SK-N-MC (cell line): ENCODE measurements around the gene PCNX2.

Experiments used
- DNase-seq: peaks from one replicate; pipeline ENCODE4 v3.0.0-alpha.2; 2011; ENCODE audit warnings: low read depth, low spot score
- H3K27ac ChIP-seq: fragments of 200-600 bp; sonication (generic); 2 replicates; pipeline ENCODE4 v1.5.1; 2016; ENCODE audit warnings: mixed run types
- H3K36me3 ChIP-seq: fragments of 200-600 bp; sonication (generic); 2 replicates; pipeline ENCODE4 v1.6.1; 2017; ENCODE audit warnings: antibody characterized with exemption, low read length, mixed read lengths; ENCODE audit not compliant: insufficient read depth
- H3K4me3 ChIP-seq: fragments of 200-600 bp; sonication (generic); 2 replicates; pipeline ENCODE4 v1.5.1; 2016
- H3K9ac ChIP-seq: fragments of 200-600 bp; sonication (generic); 2 replicates; pipeline ENCODE4 v1.8.0; 2017; ENCODE audit warnings: mixed run types, mixed read lengths; ENCODE audit not compliant: insufficient read length
- H3K9me3 ChIP-seq: fragments of 200-600 bp; sonication (generic); 2 replicates; pipeline ENCODE4 v1.6.1; 2017; ENCODE audit warnings: low read depth, mild to moderate bottlenecking, antibody characterized with exemption, low read length, moderate library complexity, mixed read lengths
- EZH2 ChIP-seq: fragments of 200-600 bp; sonication (generic); IDR thresholded peaks from one replicate; pipeline ENCODE4 v1.6.1; 2017; ENCODE audit warnings: antibody characterized with exemption
- FOXP2 ChIP-seq: optimal IDR thresholded peaks from 2 replicates; pipeline ENCODE3; 2011; ENCODE audit warnings: mild to moderate bottlenecking, moderate library complexity; ENCODE audit not compliant: insufficient read depth; ENCODE audit errors: extremely low read length, control extremely low read depth
- POLR2AphosphoS5 ChIP-seq: IDR thresholded peaks from 2 replicates; pipeline ENCODE4 v1.6.1; 2012; ENCODE audit warnings: mild to moderate bottlenecking, low read depth, low read length, borderline replicate concordance

PCNX2 gene

DNA sequence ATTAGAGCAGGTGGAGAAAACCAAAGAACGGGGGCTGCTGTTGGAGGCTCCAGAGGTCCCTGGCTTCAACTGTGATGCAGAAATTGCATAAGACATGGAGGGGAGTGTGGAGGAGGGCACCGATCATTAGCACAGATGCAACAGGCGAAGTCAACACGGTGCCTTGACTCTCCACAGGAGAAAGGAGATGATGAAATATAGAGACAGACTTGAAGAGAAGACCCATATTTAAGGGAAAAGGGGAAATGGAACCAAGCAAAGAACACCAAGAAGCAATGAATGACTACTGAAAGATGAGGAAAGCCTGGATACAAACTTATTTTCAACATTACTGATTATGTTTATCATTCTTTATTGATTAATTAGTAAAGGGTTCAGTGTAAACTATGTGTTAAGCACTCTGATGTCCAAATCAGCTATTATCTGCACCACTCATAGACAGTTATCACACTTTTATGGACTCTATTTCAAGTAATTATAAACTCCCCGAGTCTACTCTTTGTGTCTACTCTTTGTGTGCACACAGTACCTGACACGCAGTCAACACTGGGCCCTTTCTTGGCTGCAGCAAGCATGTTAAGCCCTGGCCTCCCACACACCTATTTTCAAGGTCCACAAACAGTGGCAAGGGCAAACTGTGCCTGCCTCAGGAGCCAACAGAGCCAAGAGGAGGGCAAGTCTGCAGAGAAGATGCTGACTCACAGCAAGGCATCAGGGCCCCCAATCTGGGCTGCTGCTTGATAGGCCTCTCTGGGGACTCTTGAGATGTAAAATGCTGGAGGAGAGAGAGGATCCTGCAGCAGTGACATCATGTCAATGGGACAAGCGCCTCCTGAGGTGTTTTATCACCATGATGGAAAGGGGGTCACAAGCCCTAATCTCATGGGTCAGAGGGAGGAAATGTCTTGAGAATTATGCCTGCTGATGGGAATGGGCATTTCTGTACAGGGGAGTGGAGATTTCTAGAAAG is 17.6 kb downstream of the PCNX2 start:
- Histone ChIP-seq H3K9ac (no peak overlapping the region), H3K4me3 (no peak overlapping the region), H3K27ac (no peak overlapping the region), H3K9me3 (no peaks in the 10 kb centered on the region), H3K36me3 (no peaks in the 10 kb centered on the region)
- TF ChIP-seq POLR2AphosphoS5 (no peak), FOXP2 (no peak), EZH2 (no peak)
- DNase-seq, result no peak

DNA sequence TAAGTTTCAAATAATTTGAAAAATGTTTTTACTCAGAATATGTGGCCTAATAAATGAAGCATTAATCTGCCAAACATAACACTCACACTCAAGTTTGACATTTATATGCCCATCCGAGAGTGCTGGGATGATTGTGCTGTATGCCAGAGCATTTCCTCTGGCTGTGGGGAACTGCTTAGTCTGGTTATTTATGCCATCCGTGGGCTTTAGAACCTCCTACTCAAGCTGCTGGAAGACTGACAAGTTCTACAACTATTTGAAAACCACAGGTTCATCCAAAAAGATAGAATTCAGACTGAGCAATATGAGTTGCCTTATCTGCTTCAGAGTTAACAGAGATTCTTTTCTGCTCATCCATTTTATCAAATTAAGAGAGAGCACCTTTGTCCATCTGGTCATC is 25.9 kb downstream of the PCNX2 start:
- Histone ChIP-seq H3K27ac (no peak overlapping the region), H3K36me3 (no peaks in the 10 kb centered on the region), H3K9me3 (no peaks in the 10 kb centered on the region), H3K4me3 (no peak overlapping the region), H3K9ac (no peak overlapping the region)
- no peak for DNase-seq
- TF ChIP-seq POLR2AphosphoS5, result no peak
- TF ChIP-seq FOXP2, result no peak
- no peak for TF ChIP-seq EZH2

DNA sequence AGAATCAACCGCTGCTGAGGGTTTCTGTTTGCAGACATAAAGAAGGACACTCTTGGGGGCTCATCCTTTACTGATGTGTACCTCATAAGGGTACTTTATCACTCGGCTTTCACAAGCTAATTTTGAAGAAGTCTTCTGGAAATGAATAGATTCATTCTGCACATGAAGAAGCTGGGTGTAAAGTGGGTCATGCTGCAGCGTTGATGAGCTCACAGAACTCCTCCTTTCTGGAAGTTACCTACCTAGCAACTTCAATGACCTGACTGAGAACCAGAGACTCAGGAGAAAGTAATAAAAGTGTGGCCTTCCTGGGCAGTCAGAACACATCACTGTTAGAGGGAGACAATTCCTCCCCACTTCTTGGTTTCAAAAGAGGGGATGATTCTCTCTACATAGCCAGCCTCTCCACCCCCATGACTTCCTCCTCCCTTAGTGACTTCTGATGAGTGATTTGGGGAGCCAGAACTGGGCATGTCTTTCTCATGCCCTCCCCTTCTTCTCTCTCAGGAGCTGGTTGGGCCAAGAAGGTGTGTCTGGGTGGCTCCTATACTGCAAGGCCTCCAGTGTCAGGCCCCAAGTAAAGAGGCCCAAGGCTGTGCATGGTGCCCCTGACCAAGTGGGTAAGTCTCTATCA is 27.0 kb downstream of the PCNX2 start:
- Histone ChIP-seq H3K9ac (no peak overlapping the region), H3K4me3 (no peak overlapping the region), H3K27ac (no peak overlapping the region), H3K9me3 (no peaks in the 10 kb centered on the region), H3K36me3 (no peaks in the 10 kb centered on the region)
- no peak for TF ChIP-seq FOXP2
- no peak for TF ChIP-seq EZH2
- TF ChIP-seq POLR2AphosphoS5, result no peak
- DNase-seq, result no peak

DNA sequence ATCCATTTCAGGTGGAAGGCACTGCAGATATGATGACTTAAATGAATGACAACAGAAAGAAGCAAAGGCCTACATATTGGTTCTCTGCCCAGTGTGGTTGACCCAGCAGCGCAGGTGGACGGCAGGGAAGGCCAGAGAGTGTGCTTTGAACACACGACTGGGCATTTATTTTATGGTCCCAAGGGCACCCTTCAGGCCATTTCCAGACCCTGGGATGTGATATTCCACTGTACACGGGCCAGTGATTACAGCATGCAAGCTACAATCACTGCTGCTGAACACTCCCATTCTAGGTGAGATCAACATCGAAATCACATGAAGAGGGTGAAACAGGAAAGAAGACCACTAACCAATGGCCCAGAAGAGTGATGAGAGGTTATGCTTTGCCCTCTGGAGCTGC is 33.8 kb downstream of the PCNX2 start:
- H3K27ac ChIP-seq, result no peak overlapping the region
- TF ChIP-seq FOXP2 (no peak), EZH2 (no peak), POLR2AphosphoS5 (no peak)
- no peaks in the 10 kb centered on the region for H3K36me3 ChIP-seq
- no peaks in the 10 kb centered on the region for H3K9me3 ChIP-seq
- H3K9ac ChIP-seq, result no peak overlapping the region
- DNase-seq, result no peak
- H3K4me3 ChIP-seq, result no peak overlapping the region

DNA sequence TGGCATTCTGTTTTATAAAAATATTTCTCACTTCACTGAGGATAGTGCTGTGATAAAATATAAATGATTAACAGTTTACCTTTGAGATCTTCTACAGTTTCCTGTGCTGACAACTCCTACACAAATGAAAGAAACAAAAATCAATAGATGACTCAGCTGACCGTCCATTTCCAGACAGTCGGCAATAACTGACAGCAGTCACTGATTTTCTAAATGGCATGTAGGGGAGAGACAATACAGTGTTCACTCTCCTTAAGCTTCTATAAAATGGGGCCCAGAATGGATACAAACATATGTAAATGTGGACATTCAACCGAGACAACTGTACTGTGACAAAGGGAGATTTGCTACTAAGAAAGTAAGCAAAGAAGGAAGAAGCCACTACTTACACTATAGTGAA is 34.3 kb downstream of the PCNX2 start:
- Histone ChIP-seq H3K27ac (no peak overlapping the region), H3K9ac (no peak overlapping the region), H3K9me3 (no peaks in the 10 kb centered on the region), H3K4me3 (no peak overlapping the region), H3K36me3 (no peaks in the 10 kb centered on the region)
- DNase-seq, result no peak
- TF ChIP-seq EZH2 (no peak), FOXP2 (no peak), POLR2AphosphoS5 (no peak)

DNA sequence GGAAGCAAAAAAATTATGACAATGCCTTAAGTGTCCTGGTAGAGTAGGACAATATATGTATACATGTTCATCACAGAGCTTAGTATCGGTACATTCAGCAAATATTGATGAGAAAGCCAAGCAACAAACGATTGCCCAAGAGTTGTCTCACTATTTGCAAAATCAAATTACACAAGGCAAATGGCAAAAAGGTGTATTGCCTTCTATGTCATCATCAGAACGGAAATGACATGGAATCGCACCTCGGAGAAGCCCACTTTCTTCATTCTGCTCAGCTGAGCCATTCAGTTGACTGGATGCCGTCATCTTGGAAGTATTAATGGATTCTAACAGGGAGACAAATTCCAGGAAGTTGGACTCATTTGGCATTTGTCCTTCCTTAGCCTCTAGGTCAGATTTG is 37.7 kb downstream of the PCNX2 start:
- no peaks in the 10 kb centered on the region for H3K9me3 ChIP-seq
- H3K4me3 ChIP-seq, result no peak overlapping the region
- no peak for DNase-seq
- H3K36me3 ChIP-seq, result no peaks in the 10 kb centered on the region
- no peak for TF ChIP-seq EZH2
- TF ChIP-seq FOXP2, result no peak
- TF ChIP-seq POLR2AphosphoS5, result no peak
- H3K27ac ChIP-seq, result no peak overlapping the region
- H3K9ac ChIP-seq, result no peak overlapping the region

DNA sequence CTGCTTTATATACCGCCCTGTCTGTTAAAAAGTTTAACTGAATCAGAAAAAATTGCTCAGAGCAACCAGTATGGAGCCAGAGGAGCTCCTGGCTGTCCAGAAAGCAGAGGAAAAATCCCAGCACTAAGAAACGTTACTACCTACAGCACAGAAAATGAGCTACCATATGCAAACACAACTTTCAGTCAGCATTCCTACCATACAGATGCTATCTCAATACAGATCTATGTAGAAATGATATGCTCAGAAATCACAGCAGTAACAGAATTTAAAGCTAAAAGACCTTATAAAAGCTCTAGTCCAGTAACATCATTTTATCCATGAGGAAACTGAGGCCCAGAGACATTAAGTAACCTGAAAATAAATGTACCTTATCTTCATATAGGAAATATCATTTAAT is 38.7 kb downstream of the PCNX2 start:
- no peak for TF ChIP-seq FOXP2
- TF ChIP-seq POLR2AphosphoS5, result no peak
- no peak for TF ChIP-seq EZH2
- Histone ChIP-seq H3K9me3 (no peaks in the 10 kb centered on the region), H3K4me3 (no peak overlapping the region), H3K36me3 (no peaks in the 10 kb centered on the region), H3K9ac (no peak overlapping the region), H3K27ac (no peak overlapping the region)
- DNase-seq, result no peak

DNA sequence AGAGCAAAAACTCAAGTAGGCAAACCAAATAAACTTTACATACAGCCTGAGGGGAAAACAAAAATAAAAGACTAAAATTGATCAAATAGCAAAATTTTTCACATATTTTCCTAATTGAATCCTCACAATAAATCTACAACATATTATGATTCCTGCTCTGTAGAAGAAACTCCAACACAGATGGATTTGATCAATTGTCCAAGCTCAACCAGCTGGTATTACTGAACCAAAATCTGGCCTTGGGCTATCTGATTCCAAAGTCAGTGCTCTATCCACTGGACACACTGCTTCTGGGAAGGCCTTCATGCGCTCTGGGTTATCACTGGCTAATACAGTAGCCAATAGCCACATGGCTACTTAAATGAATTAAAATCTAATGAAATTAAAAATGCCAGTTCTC is 39.3 kb downstream of the PCNX2 start:
- no peak for DNase-seq
- Histone ChIP-seq H3K36me3 (no peaks in the 10 kb centered on the region), H3K9ac (no peak overlapping the region), H3K27ac (no peak overlapping the region), H3K4me3 (no peak overlapping the region), H3K9me3 (no peaks in the 10 kb centered on the region)
- TF ChIP-seq FOXP2 (no peak), EZH2 (no peak), POLR2AphosphoS5 (no peak)

DNA sequence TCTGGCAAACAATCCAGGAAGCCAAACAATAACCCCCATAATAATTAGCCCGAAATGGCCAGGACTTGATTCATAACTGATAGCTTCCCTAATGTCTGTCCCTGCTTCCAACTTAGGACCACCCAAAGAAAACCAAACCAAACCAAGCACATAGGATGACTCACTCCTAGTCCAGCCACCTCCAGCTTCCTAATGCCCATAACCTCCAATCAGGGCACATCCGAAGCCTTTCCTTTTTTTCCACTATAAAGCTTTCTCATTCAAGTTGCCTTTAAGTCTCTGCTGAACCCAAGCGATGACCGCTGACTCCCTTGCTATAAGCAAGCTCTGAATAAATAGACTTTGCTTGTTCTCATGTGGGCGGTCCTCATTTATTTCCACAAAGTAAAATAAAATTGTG is 40.4 kb downstream of the PCNX2 start:
- Histone ChIP-seq H3K27ac (no peak overlapping the region), H3K9me3 (no peaks in the 10 kb centered on the region)

More for the DNA sequence above, 40.4 kb downstream of the PCNX2 start:
- no peaks in the 10 kb centered on the region for H3K36me3 ChIP-seq
- no peak for DNase-seq
- H3K9ac ChIP-seq, result no peak overlapping the region
- TF ChIP-seq FOXP2, result no peak
- TF ChIP-seq EZH2, result no peak
- H3K4me3 ChIP-seq, result no peak overlapping the region
